GM23338 (cell line): ENCODE measurements around the gene LUC7L2.

Experiments used
- CREB1 ChIP-seq: fragments of 250-450 bp; sonication (Bioruptor Pico); IDR thresholded peaks from 2 replicates; pipeline ENCODE4 v1.5.0; 2020; ENCODE audit warnings: low read depth, mild to moderate bottlenecking, moderate library complexity
- EZH2 ChIP-seq: fragments of 200-600 bp; sonication (generic); IDR thresholded peaks from one replicate; pipeline ENCODE4 v1.8.0; 2017; ENCODE audit warnings: antibody characterized with exemption, mild to moderate bottlenecking, low read depth; ENCODE audit not compliant: unreplicated experiment
- EZH2phosphoT487 ChIP-seq: fragments of 200-600 bp; sonication (generic); IDR thresholded peaks from one replicate; pipeline ENCODE4 v1.8.1; 2018; ENCODE audit warnings: antibody characterized with exemption; ENCODE audit not compliant: unreplicated experiment
- JUNB ChIP-seq: IDR thresholded peaks from one replicate; pipeline ENCODE4 v1.6.1; 2016; ENCODE audit warnings: antibody characterized with exemption; ENCODE audit not compliant: unreplicated experiment
- NANOG ChIP-seq: IDR thresholded peaks from 2 replicates; pipeline ENCODE4 v1.6.1; 2016; ENCODE audit warnings: antibody characterized with exemption, borderline replicate concordance
- POLR2AphosphoS5 ChIP-seq: IDR thresholded peaks from 2 replicates; pipeline ENCODE4 v1.6.1; 2016; ENCODE audit warnings: antibody characterized with exemption, low read depth
- ZNF114 ChIP-seq: fragments of 250-450 bp; sonication (Bioruptor Pico); IDR thresholded peaks from 2 replicates; pipeline ENCODE4 v1.5.0; 2020; ENCODE audit warnings: mild to moderate bottlenecking, moderate library complexity
- ZNF331 ChIP-seq: fragments of 250-450 bp; sonication (Bioruptor Pico); IDR thresholded peaks from 2 replicates; pipeline ENCODE4 v1.5.0; 2020; ENCODE audit warnings: low read depth, mild to moderate bottlenecking, moderate library complexity
- TF ChIP-seq, protein P1 (sequence below): IDR thresholded peaks from one replicate; pipeline ENCODE4 v1.6.1; 2018; ENCODE audit warnings: antibody characterized with exemption; ENCODE audit not compliant: unreplicated experiment
- TF ChIP-seq, protein P2 (sequence below), 2 experiments: fragments of 200-600 bp in 1 of 2; sonication (generic) in 1 of 2; conservative IDR thresholded peaks; 2 replicates each; pipeline versions ENCODE4 v1.5.1 to v1.6.1; 2016 to 2017; ENCODE audit warnings: antibody characterized with exemption in 2 of 2, low read depth in 2 of 2, mild to moderate bottlenecking in 2 of 2, moderate library complexity in 1 of 2
- TF ChIP-seq, protein P3 (sequence below): IDR thresholded peaks from 2 replicates; pipeline ENCODE4 v1.6.1; 2016; ENCODE audit warnings: antibody characterized with exemption
- TF ChIP-seq, protein P4 (sequence below): fragments of 250-450 bp; sonication (Bioruptor Pico); IDR thresholded peaks from 2 replicates; pipeline ENCODE4 v1.5.0; 2020; ENCODE audit warnings: mild to moderate bottlenecking, moderate library complexity

DNA sequence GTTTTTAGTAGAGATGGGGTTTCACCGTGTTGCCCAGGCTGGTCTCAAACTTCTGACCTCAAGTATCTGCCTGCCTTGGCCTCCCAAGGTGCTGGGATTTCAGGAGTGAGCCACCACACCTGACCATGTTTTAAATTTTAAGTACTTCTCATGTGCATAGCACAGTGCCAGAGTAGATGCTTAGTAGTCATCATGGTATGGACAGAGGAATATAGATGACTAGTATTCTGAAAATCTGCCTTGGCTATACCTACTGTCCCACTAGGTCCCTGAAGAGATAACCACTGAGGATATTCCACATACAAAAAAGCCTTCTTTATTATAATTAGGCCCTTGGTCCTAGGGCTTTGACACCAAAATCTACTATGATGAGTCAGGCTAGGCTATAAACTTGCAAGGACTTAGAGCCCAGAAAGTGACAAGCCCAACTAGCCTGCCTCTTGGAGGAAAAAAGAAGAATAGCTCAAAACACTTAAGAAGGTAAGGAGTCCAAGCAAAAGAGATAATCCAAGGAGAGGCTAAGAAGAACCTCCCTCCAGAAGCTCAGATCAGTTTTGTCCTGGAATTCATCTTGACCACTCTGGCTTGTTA, 34.0 kb downstream of the LUC7L2 start:
- TF ChIP-seq CREB1 (CRISPR knock-in tag) = no peak
- no peak for TF ChIP-seq JUNB
- TF ChIP-seq, protein P1, sequence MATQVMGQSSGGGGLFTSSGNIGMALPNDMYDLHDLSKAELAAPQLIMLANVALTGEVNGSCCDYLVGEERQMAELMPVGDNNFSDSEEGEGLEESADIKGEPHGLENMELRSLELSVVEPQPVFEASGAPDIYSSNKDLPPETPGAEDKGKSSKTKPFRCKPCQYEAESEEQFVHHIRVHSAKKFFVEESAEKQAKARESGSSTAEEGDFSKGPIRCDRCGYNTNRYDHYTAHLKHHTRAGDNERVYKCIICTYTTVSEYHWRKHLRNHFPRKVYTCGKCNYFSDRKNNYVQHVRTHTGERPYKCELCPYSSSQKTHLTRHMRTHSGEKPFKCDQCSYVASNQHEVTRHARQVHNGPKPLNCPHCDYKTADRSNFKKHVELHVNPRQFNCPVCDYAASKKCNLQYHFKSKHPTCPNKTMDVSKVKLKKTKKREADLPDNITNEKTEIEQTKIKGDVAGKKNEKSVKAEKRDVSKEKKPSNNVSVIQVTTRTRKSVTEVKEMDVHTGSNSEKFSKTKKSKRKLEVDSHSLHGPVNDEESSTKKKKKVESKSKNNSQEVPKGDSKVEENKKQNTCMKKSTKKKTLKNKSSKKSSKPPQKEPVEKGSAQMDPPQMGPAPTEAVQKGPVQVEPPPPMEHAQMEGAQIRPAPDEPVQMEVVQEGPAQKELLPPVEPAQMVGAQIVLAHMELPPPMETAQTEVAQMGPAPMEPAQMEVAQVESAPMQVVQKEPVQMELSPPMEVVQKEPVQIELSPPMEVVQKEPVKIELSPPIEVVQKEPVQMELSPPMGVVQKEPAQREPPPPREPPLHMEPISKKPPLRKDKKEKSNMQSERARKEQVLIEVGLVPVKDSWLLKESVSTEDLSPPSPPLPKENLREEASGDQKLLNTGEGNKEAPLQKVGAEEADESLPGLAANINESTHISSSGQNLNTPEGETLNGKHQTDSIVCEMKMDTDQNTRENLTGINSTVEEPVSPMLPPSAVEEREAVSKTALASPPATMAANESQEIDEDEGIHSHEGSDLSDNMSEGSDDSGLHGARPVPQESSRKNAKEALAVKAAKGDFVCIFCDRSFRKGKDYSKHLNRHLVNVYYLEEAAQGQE = no peak
- TF ChIP-seq, protein P2, sequence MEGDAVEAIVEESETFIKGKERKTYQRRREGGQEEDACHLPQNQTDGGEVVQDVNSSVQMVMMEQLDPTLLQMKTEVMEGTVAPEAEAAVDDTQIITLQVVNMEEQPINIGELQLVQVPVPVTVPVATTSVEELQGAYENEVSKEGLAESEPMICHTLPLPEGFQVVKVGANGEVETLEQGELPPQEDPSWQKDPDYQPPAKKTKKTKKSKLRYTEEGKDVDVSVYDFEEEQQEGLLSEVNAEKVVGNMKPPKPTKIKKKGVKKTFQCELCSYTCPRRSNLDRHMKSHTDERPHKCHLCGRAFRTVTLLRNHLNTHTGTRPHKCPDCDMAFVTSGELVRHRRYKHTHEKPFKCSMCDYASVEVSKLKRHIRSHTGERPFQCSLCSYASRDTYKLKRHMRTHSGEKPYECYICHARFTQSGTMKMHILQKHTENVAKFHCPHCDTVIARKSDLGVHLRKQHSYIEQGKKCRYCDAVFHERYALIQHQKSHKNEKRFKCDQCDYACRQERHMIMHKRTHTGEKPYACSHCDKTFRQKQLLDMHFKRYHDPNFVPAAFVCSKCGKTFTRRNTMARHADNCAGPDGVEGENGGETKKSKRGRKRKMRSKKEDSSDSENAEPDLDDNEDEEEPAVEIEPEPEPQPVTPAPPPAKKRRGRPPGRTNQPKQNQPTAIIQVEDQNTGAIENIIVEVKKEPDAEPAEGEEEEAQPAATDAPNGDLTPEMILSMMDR (conservative IDR thresholded peaks at IDR 0.05; ENCODE audit: low read depth in 2 of 2) = no peak
- TF ChIP-seq POLR2AphosphoS5 = no peak
- TF ChIP-seq NANOG = no peak
- no peak for TF ChIP-seq EZH2phosphoT487
- TF ChIP-seq EZH2 = no peak
- TF ChIP-seq, protein P3, sequence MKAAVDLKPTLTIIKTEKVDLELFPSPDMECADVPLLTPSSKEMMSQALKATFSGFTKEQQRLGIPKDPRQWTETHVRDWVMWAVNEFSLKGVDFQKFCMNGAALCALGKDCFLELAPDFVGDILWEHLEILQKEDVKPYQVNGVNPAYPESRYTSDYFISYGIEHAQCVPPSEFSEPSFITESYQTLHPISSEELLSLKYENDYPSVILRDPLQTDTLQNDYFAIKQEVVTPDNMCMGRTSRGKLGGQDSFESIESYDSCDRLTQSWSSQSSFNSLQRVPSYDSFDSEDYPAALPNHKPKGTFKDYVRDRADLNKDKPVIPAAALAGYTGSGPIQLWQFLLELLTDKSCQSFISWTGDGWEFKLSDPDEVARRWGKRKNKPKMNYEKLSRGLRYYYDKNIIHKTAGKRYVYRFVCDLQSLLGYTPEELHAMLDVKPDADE = no peak
- no peak for TF ChIP-seq ZNF114 (CRISPR knock-in tag)
- TF ChIP-seq, protein P4, sequence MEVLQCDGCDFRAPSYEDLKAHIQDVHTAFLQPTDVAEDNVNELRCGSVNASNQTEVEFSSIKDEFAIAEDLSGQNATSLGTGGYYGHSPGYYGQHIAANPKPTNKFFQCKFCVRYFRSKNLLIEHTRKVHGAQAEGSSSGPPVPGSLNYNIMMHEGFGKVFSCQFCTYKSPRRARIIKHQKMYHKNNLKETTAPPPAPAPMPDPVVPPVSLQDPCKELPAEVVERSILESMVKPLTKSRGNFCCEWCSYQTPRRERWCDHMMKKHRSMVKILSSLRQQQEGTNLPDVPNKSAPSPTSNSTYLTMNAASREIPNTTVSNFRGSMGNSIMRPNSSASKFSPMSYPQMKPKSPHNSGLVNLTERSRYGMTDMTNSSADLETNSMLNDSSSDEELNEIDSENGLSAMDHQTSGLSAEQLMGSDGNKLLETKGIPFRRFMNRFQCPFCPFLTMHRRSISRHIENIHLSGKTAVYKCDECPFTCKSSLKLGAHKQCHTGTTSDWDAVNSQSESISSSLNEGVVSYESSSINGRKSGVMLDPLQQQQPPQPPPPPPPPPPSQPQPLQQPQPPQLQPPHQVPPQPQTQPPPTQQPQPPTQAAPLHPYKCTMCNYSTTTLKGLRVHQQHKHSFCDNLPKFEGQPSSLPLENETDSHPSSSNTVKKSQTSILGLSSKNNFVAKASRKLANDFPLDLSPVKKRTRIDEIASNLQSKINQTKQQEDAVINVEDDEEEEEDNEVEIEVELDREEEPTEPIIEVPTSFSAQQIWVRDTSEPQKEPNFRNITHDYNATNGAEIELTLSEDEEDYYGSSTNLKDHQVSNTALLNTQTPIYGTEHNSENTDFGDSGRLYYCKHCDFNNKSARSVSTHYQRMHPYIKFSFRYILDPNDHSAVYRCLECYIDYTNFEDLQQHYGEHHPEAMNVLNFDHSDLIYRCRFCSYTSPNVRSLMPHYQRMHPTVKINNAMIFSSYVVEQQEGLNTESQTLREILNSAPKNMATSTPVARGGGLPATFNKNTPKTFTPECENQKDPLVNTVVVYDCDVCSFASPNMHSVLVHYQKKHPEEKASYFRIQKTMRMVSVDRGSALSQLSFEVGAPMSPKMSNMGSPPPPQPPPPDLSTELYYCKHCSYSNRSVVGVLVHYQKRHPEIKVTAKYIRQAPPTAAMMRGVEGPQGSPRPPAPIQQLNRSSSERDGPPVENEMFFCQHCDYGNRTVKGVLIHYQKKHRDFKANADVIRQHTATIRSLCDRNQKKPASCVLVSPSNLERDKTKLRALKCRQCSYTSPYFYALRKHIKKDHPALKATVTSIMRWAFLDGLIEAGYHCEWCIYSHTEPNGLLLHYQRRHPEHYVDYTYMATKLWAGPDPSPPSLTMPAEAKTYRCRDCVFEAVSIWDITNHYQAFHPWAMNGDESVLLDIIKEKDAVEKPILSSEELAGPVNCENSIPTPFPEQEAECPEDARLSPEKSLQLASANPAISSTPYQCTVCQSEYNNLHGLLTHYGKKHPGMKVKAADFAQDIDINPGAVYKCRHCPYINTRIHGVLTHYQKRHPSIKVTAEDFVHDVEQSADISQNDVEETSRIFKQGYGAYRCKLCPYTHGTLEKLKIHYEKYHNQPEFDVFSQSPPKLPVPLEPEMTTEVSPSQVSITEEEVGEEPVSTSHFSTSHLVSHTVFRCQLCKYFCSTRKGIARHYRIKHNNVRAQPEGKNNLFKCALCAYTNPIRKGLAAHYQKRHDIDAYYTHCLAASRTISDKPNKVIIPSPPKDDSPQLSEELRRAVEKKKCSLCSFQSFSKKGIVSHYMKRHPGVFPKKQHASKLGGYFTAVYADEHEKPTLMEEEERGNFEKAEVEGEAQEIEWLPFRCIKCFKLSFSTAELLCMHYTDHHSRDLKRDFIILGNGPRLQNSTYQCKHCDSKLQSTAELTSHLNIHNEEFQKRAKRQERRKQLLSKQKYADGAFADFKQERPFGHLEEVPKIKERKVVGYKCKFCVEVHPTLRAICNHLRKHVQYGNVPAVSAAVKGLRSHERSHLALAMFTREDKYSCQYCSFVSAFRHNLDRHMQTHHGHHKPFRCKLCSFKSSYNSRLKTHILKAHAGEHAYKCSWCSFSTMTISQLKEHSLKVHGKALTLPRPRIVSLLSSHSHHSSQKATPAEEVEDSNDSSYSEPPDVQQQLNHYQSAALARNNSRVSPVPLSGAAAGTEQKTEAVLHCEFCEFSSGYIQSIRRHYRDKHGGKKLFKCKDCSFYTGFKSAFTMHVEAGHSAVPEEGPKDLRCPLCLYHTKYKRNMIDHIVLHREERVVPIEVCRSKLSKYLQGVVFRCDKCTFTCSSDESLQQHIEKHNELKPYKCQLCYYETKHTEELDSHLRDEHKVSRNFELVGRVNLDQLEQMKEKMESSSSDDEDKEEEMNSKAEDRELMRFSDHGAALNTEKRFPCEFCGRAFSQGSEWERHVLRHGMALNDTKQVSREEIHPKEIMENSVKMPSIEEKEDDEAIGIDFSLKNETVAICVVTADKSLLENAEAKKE (CRISPR knock-in tag) = no peak
- TF ChIP-seq ZNF331 = no peak
